ENCODE results near the gene CBLN1. TPM values are rescaled to one million over a fixed set of nuclear protein-coding genes. Genes with fewer than 3 reads are reported as not detected.
"Not testable (repeated sequence)": the region's sequence is repeated elsewhere in the genome, so short reads cannot be mapped to it uniquely, and the experiment has no call there.

CBLN1 gene
- polyA plus RNA-seq, 4 donors, result 0.17 to 0.54 (median 0.33) TPM

DNA sequence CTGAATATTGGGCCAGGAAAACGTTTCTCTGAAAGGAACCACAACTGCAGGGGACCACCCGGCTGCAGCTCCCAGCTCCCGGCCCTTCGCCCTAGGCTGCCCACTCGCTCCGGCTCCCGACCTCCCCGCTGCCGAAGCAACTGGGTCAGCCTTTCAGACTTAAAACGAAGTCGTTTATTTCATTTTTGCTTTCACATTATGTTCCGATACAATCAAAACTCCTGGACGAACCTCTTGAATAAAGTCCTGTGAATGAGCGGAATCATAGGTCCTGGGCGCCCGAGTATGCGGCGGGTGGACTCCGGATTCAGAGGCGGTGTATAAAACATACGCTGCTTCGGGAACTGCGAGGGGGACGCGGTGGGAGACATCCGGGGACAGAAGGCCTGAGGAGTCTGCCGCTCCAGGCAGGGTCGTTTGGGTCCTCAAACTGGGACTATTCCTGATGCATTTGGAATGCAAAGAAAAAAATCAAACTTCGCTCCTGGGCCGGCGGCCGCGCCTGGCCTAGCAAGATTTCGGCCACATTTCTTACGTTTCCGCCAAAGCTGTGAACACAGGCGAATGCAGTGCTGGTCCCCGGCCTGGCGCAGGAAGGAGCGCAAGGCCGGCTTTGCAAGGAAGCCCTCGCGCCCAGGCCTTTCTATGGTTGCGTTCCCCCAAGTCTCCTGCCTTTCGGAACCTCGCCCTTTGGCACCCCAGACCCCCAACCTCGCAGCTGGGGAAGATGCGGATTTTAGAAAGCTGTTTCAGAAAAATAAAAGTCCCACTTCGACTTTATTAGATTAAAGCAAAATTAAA is 3.7 kb downstream of the CBLN1 start:
- no peak for DNase-seq (ENCODE audit: low read depth in 4 of 4, low spot score in 2 of 4)

DNA sequence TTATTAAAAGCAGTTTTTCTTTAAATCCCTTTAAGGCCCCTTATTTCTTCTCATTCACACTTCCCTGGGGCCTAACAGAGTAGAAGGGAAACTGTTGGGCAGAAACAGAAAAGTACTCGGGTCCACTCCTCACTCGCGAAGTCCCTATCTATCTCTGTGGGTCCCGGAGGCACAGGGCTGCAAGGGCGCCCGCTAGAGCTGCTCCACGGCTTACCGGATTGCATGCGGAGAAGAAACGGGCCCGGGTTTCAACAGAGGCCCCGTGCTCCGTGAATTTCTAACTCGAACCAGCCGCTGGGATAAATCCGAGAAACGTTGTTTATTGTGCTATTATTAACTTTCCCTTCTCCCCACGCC is 4.3 kb downstream of the CBLN1 start:
- DNase-seq (ENCODE audit: low read depth in 4 of 4, low spot score in 2 of 4), result no peak

DNA sequence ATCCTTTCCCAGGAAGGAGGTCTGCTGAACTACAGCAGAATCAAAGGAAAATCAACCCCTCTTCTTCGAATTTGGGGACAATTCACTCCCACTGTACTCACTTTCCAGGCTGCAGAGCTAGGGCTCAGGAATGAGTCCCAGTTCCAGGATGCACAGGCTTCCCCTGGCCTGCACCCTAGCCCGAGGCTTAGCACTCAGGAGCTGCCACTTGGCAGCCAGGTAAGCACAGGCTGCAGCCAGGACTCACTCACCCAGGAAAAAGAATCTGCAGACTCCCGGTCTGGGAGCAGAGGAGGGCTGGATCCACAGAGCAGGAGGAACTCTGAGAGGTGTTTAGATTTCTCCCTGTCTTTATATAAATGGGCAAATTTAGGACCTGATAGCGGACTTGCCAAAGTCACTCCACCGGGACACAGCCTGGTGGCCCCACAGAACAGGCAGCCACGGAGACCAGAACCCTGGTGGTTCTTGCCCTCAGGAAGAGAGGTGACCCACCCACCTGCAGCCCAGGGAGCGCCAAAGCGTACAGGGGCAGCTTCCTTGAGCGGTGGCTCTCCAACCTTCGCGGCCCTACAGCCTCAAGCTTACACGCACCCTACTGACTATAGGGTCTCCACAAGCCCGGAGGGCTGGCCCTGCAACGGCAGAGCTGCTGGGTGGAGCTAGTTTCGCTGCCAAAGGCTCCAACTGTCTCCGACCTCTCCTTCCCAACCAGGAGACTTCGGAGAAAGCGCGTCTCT is 4.8 kb downstream of the CBLN1 start:
- DNase-seq (ENCODE audit: low read depth in 4 of 4, low spot score in 2 of 4), result no peak

DNA sequence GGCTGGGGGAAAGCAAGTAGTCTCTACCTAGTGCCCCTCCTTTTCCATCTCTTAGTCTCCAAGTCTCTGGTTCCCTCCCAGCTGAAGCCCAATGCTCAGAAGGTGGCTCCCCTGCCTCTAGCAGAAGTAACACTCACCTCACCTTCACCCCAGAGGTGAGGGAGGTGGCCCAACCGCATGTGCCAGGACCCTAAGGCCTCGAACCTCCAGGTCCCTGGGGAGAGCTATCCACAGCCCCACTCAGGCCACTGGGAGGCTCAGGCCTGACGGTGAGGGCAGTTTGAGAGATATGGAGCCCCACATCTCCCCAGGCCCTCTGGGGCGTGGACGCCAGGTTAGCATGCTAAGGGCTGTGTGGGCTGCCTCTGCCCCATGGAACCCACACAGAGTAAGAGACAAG is 5.8 kb downstream of the CBLN1 start:
- DNase-seq (ENCODE audit: low read depth in 4 of 4, low spot score in 2 of 4), result no peak

DNA sequence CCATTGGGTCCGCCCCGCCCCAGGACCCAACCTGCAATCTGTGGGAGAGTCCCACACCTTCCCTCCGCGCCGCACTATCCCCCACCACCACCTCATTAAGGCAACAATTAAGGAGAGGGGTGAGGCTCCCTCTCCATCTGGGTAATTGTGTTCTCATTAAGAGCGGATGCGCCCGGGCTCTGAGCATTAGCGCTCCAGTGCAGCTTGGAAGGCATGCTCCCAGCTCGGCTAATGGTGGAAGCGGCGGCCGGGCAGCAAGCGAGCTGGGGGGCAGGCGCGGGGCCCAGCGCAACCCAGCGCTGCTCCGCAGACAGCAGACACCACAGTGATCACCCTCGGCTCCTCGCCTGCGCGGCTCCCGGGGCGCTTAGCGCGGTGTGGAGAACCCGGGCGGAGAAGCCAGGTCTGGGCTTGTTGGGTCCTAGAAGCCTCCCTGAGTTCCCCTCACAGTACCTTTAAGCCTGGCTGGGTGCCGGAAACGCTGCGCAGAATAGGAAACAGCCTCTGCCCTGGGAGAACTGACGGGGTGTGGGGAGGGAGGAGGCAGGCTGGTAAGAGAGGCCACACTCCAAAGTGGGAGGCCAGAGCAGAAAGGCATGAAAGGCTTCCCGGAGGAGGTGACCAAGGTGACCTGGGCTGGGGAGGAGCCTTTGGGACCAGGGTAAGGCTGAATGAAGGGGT is 6.4 kb downstream of the CBLN1 start:
- no peak for DNase-seq (ENCODE audit: low read depth in 4 of 4, low spot score in 2 of 4)

DNA sequence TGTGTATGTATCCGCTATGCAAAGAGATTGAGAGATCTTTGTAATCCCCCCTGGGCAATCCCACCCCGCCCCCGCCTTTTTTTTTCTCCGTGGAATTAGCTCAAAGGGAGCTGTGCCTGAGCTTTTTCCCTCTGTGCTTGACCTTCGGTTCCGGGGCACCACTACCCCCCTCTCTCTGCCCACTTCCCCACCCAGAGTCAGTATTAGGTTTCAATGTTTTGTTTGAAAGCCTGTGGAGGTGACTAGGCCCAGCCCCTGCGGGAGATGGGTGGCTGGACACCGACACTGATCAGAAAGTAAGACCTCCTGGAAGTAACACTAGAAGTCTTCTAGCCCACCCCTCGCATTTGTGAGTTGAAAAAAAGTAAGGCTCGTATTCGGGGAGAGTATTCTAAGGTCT is 7.0 kb downstream of the CBLN1 start:
- DNase-seq (ENCODE audit: low read depth in 4 of 4, low spot score in 2 of 4), result no peak

DNA sequence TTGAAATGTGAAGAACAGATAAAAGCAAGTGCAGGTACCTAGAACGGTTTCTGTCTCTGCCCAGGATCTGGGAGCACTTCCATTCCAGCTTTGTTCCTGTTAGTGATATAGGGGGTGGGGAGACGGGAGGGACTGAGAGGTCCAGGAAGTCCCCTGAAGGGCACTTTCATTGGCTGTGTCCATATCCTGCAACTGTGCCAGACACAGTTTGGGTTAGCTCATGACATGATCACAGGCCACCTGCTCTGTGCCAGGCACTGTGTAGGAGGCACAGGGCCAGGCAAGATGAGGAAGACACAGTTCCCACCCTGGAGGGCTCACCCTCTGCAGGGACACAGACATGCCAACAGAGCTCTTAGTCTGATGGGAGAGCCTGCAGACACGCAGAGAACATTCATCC is 7.9 kb downstream of the CBLN1 start:
- DNase-seq (ENCODE audit: low read depth in 4 of 4, low spot score in 2 of 4), result no peak

DNA sequence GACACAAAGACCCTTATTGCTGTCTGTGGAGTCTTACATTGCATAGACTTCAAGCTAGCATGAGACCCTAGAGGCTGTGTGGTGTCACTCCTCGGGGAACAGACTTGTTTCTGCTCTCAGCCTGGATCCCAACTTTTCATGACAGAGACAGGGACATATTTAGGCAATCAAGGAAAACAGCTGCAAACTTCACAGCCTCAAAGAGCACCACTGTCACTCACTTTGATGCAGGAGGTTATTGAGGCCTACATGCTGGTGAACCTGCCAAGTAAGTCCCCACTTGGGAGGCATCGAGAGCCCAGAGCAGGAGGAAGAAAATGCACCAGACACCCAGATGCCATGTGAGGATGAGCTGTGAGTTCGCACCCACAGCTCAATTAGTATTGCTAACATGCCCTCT is 10.3 kb downstream of the CBLN1 start:
- no peak for DNase-seq (ENCODE audit: low read depth in 4 of 4, low spot score in 2 of 4)

DNA sequence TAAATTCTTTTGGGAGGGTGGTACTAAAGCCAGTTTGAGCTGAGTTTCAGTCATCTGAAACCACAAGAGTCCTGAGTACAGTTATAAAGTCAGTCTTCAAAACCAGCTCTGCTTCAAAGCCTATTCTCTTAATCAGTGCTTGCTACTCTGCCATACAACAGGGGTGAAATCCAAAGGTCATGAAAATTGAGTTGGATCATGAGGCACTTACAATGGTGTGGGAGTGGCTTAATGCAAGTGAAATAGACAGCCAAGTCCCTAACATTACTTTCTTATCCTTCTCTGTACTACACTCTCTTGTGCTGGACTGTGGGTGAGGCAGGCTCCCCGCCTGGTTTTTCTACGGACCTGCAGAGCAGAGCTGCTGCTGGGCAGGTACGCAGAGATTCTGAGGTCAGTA is 12.4 kb downstream of the CBLN1 start:
- no peak for DNase-seq (ENCODE audit: low read depth in 4 of 4, low spot score in 2 of 4)

DNA sequence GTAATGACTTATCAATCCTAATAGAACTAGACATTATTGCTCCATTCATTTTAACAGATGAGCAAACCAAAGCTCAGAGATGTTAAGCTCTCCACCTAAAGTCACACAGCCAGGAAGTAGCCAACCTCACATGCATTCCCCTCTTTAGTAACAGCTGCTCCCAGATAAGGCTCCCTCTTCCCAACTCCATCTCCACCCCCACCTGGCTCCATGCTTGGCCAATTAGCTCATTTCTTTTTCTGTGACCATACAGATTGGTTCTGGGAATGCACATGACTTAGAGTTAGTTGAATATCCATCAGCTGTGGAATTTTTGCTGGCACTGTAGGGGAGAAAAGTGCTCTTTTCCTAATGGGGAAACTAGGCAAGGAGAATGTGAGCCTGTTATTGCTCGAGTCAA is 13.0 kb downstream of the CBLN1 start:
- DNase-seq (ENCODE audit: low read depth in 4 of 4, low spot score in 2 of 4), result no peak

DNA sequence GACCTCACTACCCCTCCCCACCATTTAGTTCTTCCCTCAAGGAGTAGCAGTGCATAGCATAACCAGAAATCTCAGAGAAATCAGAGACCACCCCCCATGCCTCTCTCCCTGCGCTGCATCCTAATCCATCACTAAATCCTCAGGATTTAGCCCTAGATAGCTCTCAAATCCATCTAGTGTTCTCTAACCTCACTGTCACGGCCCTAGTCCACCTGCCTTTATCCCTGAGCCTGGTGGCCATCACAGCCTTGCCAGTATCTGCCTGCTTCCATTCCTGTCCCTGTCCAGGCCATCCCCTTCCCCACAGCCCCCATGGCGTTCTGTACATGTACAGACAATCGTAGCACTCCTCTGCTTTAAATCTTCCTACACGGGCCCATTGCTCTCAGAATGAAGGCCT is 19.1 kb downstream of the CBLN1 start:
- no peak for DNase-seq (ENCODE audit: low read depth in 4 of 4, low spot score in 2 of 4)

DNA sequence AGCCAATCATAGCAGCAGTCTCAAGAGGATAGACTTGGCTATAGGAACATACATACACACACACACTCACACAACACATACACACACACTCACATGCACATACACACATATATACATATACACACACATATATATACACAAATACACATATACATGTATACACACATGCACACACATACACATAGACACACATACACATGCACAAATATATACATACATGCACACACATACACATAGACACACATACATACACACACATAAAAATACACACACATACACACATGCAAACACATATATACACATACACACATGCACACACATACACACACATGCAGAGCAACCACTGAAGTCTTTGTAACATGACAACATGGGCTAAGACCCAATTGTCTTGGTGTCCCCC is 19.7 kb downstream of the CBLN1 start:
- no peak for DNase-seq (ENCODE audit: low read depth in 4 of 4, low spot score in 2 of 4)

DNA sequence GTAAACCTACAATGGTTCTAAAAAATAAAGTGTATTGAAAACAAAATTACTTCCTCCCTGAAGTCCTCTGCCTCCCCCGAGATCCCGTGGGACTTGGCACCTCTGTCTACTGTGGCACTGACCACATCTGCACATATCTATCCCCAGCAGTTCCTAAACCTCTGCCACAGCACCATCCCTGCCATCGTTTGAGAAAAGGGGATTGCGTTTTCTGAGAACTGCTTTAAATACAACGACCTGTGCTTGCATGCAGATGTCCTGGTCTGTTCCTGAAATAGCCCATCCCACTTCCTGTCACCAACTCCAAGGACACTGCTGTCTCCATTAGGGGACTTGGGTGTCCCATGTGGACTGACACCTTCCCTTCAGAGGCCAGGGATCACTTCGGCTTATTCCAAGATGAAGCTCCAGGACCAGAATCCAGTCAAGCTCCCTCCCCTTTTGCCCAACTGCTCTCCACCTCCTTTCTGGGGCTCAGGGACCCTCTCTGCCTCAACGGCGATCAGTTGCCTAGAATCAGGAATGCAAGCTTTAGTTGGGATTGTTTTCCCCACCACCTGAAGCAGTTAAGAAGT is 20.6 kb downstream of the CBLN1 start:
- DNase-seq (ENCODE audit: low read depth in 4 of 4, low spot score in 2 of 4), result no peak

DNA sequence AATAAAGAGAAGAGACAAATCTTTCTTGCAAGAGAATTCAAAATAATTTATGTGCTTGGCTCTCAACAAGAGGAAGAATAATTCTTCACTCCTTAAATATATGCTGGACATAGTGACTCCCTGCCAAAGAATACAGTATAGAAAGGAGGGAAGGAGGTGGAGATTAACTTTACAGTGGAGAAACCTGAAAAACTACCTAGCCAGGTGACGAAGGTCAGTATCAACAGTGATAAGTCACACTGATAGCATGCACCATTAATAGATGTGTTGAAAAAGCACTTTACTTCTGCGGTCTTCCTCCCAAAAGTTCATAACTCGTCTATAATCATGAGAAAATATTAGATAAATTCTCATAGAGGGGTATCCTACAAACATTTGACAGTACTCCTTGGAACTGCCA is 21.4 kb downstream of the CBLN1 start:
- no peak for DNase-seq (ENCODE audit: low read depth in 4 of 4, low spot score in 2 of 4)

DNA sequence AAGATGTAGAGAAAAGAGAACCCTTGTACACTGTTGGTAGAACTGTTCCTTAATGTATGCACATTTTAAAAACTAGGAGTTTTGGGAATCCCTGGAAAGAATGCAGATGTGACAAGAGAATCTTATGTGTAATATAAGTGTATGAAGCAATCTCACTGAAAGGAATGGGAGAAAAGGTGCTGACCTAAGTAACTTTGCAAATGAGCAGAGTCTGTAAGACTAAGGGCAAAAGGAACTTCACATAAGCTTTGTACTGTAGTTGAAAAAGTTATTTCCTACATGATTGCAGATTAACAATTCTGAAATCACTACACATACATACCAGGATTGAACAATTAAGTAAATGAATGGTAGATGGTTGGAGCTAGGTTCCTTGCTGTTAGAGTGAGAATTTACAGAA is 22.3 kb downstream of the CBLN1 start:
- no peak for DNase-seq (ENCODE audit: low read depth in 4 of 4, low spot score in 2 of 4)

DNA sequence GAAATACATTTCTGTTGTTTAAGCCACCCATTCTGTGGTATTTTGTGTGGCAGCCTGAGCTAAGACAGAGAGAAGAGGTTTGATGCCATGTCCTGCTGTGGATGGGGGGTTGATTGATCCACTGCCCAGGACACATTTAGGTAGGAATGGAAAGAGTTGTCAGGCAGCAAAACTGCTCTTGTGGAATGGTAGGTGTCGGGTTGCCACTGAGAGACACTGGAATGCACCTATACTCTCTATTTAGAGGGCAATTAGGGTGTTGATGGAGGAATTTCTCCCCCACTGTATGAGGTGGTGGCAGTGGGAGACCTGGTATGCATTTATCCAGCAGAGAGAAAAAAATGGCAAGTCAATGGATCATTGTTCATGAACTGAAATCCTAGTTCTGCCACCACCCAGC is 30.9 kb downstream of the CBLN1 start:
- no peak for DNase-seq (ENCODE audit: low read depth in 4 of 4, low spot score in 2 of 4)

DNA sequence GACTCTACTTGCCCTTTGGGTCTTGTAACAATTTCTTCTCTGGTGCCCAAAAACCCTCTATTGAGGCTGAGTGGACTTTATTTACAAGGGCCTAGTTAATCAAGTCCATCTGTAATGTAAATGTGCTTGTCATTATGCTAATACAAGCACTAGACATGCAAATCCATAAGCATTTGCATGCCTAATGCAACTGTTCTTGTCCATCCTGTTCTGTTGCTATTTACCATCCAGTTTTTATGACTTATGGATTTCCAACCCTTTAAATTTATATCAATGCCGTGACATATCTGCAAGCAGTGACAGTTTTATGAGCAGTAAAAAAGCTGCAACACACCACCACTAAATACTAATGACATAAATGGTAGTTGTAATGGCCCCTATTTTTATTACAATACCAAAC is 33.4 kb downstream of the CBLN1 start:
- DNase-seq (ENCODE audit: low read depth in 4 of 4, low spot score in 2 of 4), result no peak

DNA sequence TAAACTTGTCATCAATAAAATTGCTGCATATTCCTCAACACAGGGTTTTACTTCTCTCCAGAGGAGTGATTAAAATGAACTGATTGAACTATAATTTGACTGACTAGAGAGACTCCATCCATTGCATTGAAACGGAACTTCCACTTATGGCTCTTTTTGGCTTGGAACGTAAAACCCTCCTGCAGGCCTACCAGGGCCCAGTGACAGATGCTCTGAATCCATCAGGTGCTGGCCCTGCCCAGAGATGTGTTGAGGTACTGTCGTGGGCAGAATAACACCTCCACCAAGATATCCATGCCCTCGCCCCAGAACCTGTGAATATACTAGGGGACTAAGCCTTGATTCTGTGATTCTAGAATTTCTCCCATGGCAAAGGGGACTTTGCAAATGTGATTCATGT is 45.4 kb downstream of the CBLN1 start:
- DNase-seq (ENCODE audit: low read depth in 4 of 4, low spot score in 2 of 4), result no peak

DNA sequence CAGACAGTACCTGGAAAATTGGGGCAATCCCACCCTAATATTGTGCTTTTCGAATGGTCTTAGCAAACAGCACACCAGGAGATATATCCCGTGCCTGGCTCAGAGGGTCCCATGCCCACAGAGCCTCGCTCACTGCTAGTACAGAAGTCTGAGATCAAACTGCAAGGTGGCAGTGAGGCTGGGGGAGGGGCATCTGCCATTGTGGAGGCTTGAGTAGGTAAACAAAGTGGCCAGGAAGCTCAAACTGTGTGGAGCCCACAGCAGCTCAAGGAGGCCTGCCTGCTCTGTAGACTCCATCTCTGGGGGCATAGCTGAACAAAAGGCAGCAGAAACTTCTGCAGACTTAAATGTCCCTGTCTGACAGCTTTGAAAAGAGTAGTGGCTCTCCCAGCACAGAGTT is 53.3 kb downstream of the CBLN1 start:
- not testable (repeated sequence) for DNase-seq (ENCODE audit: low read depth in 4 of 4, low spot score in 2 of 4)

Data from left renal cortex interstitium (tissue), 4 donors.